Trophoblast cell (in vitro differentiated cells and primary cell): ENCODE results near the gene ADAMTS3.

Source experiments
- DNase-seq, 2 donors: peaks; one replicate each; pipeline ENCODE4 v3.0.0-alpha.2; 2016
- H2AFZ ChIP-seq: 2 replicates; pipeline ENCODE4 v1.6.1; 2013; ENCODE audit warnings: low read length, moderate library complexity, mild to moderate bottlenecking; ENCODE audit not compliant: insufficient read depth, poor library complexity
- H2AK5ac ChIP-seq: 2 replicates; pipeline ENCODE4 v1.6.1; 2013; ENCODE audit warnings: mild to moderate bottlenecking, low read length
- H2BK120ac ChIP-seq: 2 replicates; pipeline ENCODE4 v1.6.1; 2013; ENCODE audit warnings: low read length, mild to moderate bottlenecking, moderate library complexity; ENCODE audit not compliant: insufficient read depth, poor library complexity
- H2BK12ac ChIP-seq: 2 replicates; pipeline ENCODE4 v1.6.1; 2013; ENCODE audit warnings: mild to moderate bottlenecking, low read length, moderate library complexity
- H2BK5ac ChIP-seq: 2 replicates; pipeline ENCODE4 v1.6.1; 2013; ENCODE audit warnings: low read length, low read depth, moderate library complexity, mild to moderate bottlenecking; ENCODE audit not compliant: poor library complexity
- H3K14ac ChIP-seq: 2 replicates; pipeline ENCODE4 v1.6.1; 2013; ENCODE audit warnings: mild to moderate bottlenecking, low read length
- H3K18ac ChIP-seq: 2 replicates; pipeline ENCODE4 v1.6.1; 2013; ENCODE audit warnings: mild to moderate bottlenecking, low read length
- H3K23ac ChIP-seq: 2 replicates; pipeline ENCODE4 v1.6.1; 2013; ENCODE audit warnings: low read length
- H3K27ac ChIP-seq: 2 replicates; pipeline ENCODE4 v1.5.1; 2013; ENCODE audit warnings: low read depth, mild to moderate bottlenecking, inconsistent platforms, low read length, moderate library complexity
- H3K27me3 ChIP-seq: 2 replicates; pipeline ENCODE4 v1.6.1; 2013; ENCODE audit warnings: inconsistent platforms, mild to moderate bottlenecking, low read length, moderate library complexity; ENCODE audit not compliant: insufficient read depth
- H3K36me3 ChIP-seq, 2 experiments: 1 replicate in 1 of 2; 2 replicates in 1 of 2; pipeline ENCODE4 v1.6.1; 2013; ENCODE audit warnings: low read length in 2 of 2, mild to moderate bottlenecking in 2 of 2, moderate library complexity in 1 of 2; ENCODE audit not compliant: insufficient read depth in 2 of 2, control insufficient read depth in 1 of 2
- H3K4ac ChIP-seq: 2 replicates; pipeline ENCODE4 v1.6.1; 2013; ENCODE audit warnings: low read depth, mild to moderate bottlenecking, low read length, moderate library complexity
- H3K4me1 ChIP-seq, 2 experiments: 1 replicate in 1 of 2; 2 replicates in 1 of 2; pipeline ENCODE4 v1.6.1; 2013; ENCODE audit warnings: low read length in 2 of 2, mild to moderate bottlenecking in 2 of 2, moderate library complexity in 1 of 2; ENCODE audit not compliant: insufficient read depth in 2 of 2, control insufficient read depth in 1 of 2
- H3K4me2 ChIP-seq: 2 replicates; pipeline ENCODE4 v1.6.1; 2013; ENCODE audit warnings: inconsistent platforms, mild to moderate bottlenecking, low read length, moderate library complexity
- H3K4me3 ChIP-seq: 2 replicates; pipeline ENCODE4 v1.5.1; 2013; ENCODE audit warnings: mild to moderate bottlenecking, low read depth, low read length, inconsistent platforms
- H3K79me1 ChIP-seq: one replicate; pipeline ENCODE4 v1.6.1; 2013; ENCODE audit warnings: low read length
- H3K79me2 ChIP-seq: 2 replicates; pipeline ENCODE4 v1.6.1; 2013; ENCODE audit warnings: low read length, mild to moderate bottlenecking; ENCODE audit not compliant: control insufficient read depth, insufficient read depth, poor library complexity
- H3K9ac ChIP-seq: 2 replicates; pipeline ENCODE4 v1.6.1; 2013; ENCODE audit warnings: mild to moderate bottlenecking, low read length
- H3K9me3 ChIP-seq: 2 replicates; pipeline ENCODE4 v1.6.1; 2013; ENCODE audit warnings: low read depth, mild to moderate bottlenecking, control low read depth, inconsistent platforms, low read length; ENCODE audit not compliant: insufficient read depth
- H4K12ac ChIP-seq: 2 replicates; pipeline ENCODE4 v1.6.1; 2013; ENCODE audit warnings: low read depth, mild to moderate bottlenecking, low read length, moderate library complexity
- H4K8ac ChIP-seq: 2 replicates; pipeline ENCODE4 v1.6.1; 2013; ENCODE audit warnings: low read depth, mild to moderate bottlenecking, low read length, moderate library complexity
- H4K91ac ChIP-seq: one replicate; pipeline ENCODE4 v1.6.1; 2013; ENCODE audit warnings: low read depth, mild to moderate bottlenecking, low read length, moderate library complexity
- WGBS: extraction: QIAGEN DNeasy Blood & Tissue Kit; methylation state at CpG from one replicate; pipeline ENCODE4 v1.1.7; 2013; ENCODE audit warnings: missing lambda C conversion rate; ENCODE audit not compliant: insufficient read length, insufficient coverage; ENCODE audit errors: extremely low coverage; 5-methylcytosine and 5-hydroxymethylcytosine counted together

Gene ADAMTS3

DNA sequence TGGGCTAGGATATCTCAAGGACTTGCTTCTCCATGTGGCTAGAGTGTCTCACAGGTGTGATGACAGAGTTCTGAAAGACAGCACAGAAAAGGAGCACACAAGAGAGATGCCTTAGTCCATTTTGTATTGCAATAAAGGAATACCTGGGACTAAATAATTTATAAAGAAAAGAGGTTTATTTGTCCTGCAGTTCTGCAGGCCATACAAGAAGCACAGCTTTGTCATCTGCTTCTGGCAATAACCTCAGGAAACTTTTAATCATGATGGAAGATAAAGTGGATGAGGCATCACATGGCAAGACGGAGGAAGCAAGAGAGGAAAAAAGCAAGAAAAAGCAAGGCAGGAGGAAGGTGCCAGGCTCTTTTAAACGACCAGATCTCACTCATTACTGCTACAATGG lies 126.9 kb downstream of the ADAMTS3 start:
- no peak overlapping the region for H2BK120ac ChIP-seq
- no peaks in the 10 kb centered on the region for H3K9me3 ChIP-seq
- no peaks in the 10 kb centered on the region for H3K27me3 ChIP-seq
- no peak overlapping the region for H2BK5ac ChIP-seq
- H4K12ac ChIP-seq = no peak overlapping the region
- no peak overlapping the region for H2AK5ac ChIP-seq
- no peak overlapping the region for H3K4ac ChIP-seq
- H3K36me3 ChIP-seq = no peaks in the 10 kb centered on the region
- no peak overlapping the region for H3K27ac ChIP-seq
- H3K4me3 ChIP-seq = no peak overlapping the region
- WGBS = no CpG with 5 or more reads among the region's 2 CpGs
- H2BK12ac ChIP-seq = no peak overlapping the region
- H3K79me1 ChIP-seq = no peaks in the 10 kb centered on the region
- no peaks in the 10 kb centered on the region for H3K4me1 ChIP-seq
- no peak overlapping the region for H4K8ac ChIP-seq
- no peaks in the 10 kb centered on the region for H3K79me2 ChIP-seq
- DNase-seq = no peak
- no peak overlapping the region for H3K9ac ChIP-seq
- no peak overlapping the region for H2AFZ ChIP-seq
- H3K4me2 ChIP-seq = no peak overlapping the region
- no peak overlapping the region for H3K23ac ChIP-seq
- H3K14ac ChIP-seq = no peak overlapping the region
- H3K18ac ChIP-seq = no peak overlapping the region
- H4K91ac ChIP-seq = no peak overlapping the region

DNA sequence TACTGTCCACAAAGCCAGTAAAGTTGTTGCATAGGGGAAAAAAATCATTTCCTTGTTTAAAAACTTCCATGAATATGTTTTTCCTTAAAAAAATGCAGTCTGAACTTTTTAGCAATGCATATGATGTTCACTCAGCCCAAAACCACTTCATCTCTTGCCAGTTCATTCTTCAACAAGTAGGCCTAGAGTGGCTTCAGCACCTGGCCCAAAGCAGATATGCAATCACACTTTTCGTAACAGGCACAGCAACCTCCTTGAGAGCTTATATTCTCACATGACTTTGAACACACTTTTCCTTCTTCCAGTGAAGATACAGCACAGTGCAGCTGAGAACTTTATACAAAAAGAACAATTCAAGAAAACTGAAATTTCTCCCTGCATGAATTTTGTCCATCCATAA lies 128.6 kb downstream of the ADAMTS3 start:
- Histone ChIP-seq H2AK5ac (no peak overlapping the region), H3K14ac (no peak overlapping the region), H3K27me3 (no peaks in the 10 kb centered on the region), H3K9me3 (no peaks in the 10 kb centered on the region), H3K36me3 (no peaks in the 10 kb centered on the region), H2BK5ac (no peak overlapping the region), H2BK12ac (no peak overlapping the region), H4K8ac (no peak overlapping the region), H2AFZ (no peak overlapping the region), H3K79me1 (no peaks in the 10 kb centered on the region), H4K12ac (no peak overlapping the region), H3K4me3 (no peak overlapping the region), H2BK120ac (no peak overlapping the region), H3K4me1 (no peaks in the 10 kb centered on the region), H3K9ac (no peak overlapping the region), H3K18ac (no peak overlapping the region), H3K23ac (no peak overlapping the region), H3K4ac (no peak overlapping the region), H4K91ac (no peak overlapping the region), H3K4me2 (no peak overlapping the region), H3K27ac (no peak overlapping the region), H3K79me2 (no peaks in the 10 kb centered on the region)
- no peak for DNase-seq
- WGBS = no CpG with 5 or more reads among the region's 1 CpG

DNA sequence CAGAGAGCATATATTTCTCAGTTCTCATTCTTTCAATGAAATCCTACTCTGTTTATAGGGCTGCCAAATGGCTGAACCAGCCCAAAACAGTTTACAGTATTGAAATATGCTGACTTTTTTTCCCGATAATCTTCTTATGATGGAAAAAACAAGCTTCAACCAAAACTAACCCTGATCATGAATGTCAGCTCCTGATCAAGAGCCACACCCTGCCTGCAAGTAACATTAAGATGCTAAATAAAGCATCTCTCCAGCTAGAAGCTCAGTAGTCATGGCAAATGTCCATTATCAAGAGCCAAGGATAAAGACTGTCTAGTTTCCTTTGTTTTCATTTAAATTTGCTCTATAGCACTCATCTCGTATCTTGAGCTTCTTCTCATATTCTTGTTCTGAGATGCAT lies 136.0 kb downstream of the ADAMTS3 start:
- no CpG with 5 or more reads among the region's 2 CpGs for WGBS

DNA sequence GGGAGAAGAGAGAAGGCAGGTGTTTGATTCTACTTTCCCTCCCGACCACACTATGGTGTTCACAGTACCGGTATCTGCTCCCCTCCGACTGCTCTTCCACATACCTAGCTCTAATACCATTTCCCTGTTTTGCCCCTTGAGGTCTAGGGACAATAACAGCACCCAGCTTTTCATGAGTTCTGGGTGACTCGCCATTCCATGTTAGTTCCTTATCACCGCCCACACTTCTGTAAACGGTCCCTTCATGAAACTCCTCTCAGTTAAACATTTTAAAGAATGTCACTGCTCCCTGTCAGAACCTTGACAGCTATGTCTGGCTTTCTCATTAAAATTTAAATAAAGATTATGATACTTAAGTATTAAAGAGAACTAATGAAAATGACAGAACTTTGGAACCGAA lies 136.7 kb downstream of the ADAMTS3 start:
- H2BK12ac ChIP-seq = no peak overlapping the region
- H3K4ac ChIP-seq = no peak overlapping the region
- no peak overlapping the region for H2AFZ ChIP-seq
- no peaks in the 10 kb centered on the region for H3K4me1 ChIP-seq
- H3K36me3 ChIP-seq = no peaks in the 10 kb centered on the region
- H3K4me2 ChIP-seq = no peak overlapping the region
- no peaks in the 10 kb centered on the region for H3K79me2 ChIP-seq
- H2BK120ac ChIP-seq = no peak overlapping the region
- no peak overlapping the region for H3K4me3 ChIP-seq
- no peak overlapping the region for H3K27ac ChIP-seq
- H3K9ac ChIP-seq = no peak overlapping the region
- no peaks in the 10 kb centered on the region for H3K9me3 ChIP-seq
- no peak for DNase-seq
- no peak overlapping the region for H4K12ac ChIP-seq
- no peak overlapping the region for H3K14ac ChIP-seq
- no peak overlapping the region for H2AK5ac ChIP-seq
- no peak overlapping the region for H4K91ac ChIP-seq
- no peak overlapping the region for H3K18ac ChIP-seq
- H3K79me1 ChIP-seq = no peaks in the 10 kb centered on the region
- WGBS = no CpG with 5 or more reads among the region's 7 CpGs
- no peak overlapping the region for H3K23ac ChIP-seq
- no peak overlapping the region for H2BK5ac ChIP-seq
- no peak overlapping the region for H4K8ac ChIP-seq
- H3K27me3 ChIP-seq = no peaks in the 10 kb centered on the region

More for the DNA sequence above, 136.0 kb downstream of the ADAMTS3 start:
- Histone ChIP-seq H3K14ac (no peak overlapping the region), H2BK5ac (no peak overlapping the region), H3K18ac (no peak overlapping the region), H2AFZ (no peak overlapping the region), H3K4ac (no peak overlapping the region), H3K36me3 (no peaks in the 10 kb centered on the region), H4K91ac (no peak overlapping the region), H3K9me3 (no peaks in the 10 kb centered on the region), H3K4me3 (no peak overlapping the region), H3K4me2 (no peak overlapping the region), H2BK12ac (no peak overlapping the region), H3K79me2 (no peaks in the 10 kb centered on the region), H3K27me3 (no peaks in the 10 kb centered on the region), H4K8ac (no peak overlapping the region), H2BK120ac (no peak overlapping the region), H3K79me1 (no peaks in the 10 kb centered on the region), H3K9ac (no peak overlapping the region), H2AK5ac (no peak overlapping the region), H4K12ac (no peak overlapping the region), H3K23ac (no peak overlapping the region), H3K27ac (no peak overlapping the region), H3K4me1 (no peaks in the 10 kb centered on the region)
- DNase-seq = no peak
